ENCODE data around the gene DLG2. TPM values are rescaled to one million over a fixed set of nuclear protein-coding genes. Genes with fewer than 3 reads are reported as not detected.

The DLG2 gene
- total RNA-seq, 1 donor from 2014 or later: 0.43 TPM

GRCh38 chr11:84243629-84244263 is 1383.4 kb downstream of the DLG2 start:
- H3K9me3 ChIP-seq: no peaks in the 10 kb centered on the region
- no peak for DNase-seq (ENCODE audit: low spot score in 2 of 2)
- H3K27me3 ChIP-seq: no peaks in the 10 kb centered on the region
- H3K36me3 ChIP-seq: no peaks in the 10 kb centered on the region
- H3K4me1 ChIP-seq: no peaks in the 10 kb centered on the region
- TF ChIP-seq CTCF (IDR thresholded peaks at IDR 0.05): no peak
- H3K27ac ChIP-seq: no peak overlapping the region
- intact Hi-C loops (cut with DNase I): no loop called here
- H3K4me3 ChIP-seq: no peak overlapping the region

- no peak overlapping the region for H3K27ac ChIP-seq
- H3K4me3 ChIP-seq: no peak overlapping the region
- H3K36me3 ChIP-seq: no peaks in the 10 kb centered on the region
- no peaks in the 10 kb centered on the region for H3K4me1 ChIP-seq
- no peak for TF ChIP-seq CTCF (IDR thresholded peaks at IDR 0.05)
- intact Hi-C loops (cut with DNase I): no loop called here
- no peaks in the 10 kb centered on the region for H3K27me3 ChIP-seq
- no peak for DNase-seq (ENCODE audit: low spot score in 2 of 2)
- H3K9me3 ChIP-seq: no peaks in the 10 kb centered on the region
These were observed 1385.6 kb downstream of the DLG2 start for GRCh38 chr11:84241343-84242131.

DNA sequence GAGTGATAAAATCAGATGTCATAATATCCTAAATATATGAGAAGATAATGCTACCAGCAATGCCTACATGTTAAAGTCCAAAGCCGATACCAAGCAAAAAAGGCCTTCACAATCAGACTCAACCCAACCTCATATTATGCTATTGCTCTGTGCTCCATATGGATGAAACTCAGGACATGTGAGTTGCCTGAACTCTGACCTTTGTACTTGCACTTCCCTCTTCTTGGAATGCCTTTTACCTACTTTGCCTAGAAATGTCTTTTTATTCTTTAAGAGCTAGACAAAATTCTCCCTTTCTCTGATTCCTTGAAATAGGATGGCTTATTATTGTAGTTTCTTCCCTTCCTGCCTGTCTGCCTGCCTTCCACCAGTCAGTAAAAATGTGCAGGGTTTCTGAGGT is 1386.3 kb downstream of the DLG2 start:
- Histone ChIP-seq H3K9me3 (no peaks in the 10 kb centered on the region), H3K27ac (no peak overlapping the region), H3K4me3 (no peak overlapping the region), H3K36me3 (no peaks in the 10 kb centered on the region), H3K4me1 (no peaks in the 10 kb centered on the region), H3K27me3 (no peaks in the 10 kb centered on the region)
- intact Hi-C loops (cut with DNase I): no loop called here
- no peak for DNase-seq (ENCODE audit: low spot score in 2 of 2)
- no peak for TF ChIP-seq CTCF (IDR thresholded peaks at IDR 0.05)

DNA sequence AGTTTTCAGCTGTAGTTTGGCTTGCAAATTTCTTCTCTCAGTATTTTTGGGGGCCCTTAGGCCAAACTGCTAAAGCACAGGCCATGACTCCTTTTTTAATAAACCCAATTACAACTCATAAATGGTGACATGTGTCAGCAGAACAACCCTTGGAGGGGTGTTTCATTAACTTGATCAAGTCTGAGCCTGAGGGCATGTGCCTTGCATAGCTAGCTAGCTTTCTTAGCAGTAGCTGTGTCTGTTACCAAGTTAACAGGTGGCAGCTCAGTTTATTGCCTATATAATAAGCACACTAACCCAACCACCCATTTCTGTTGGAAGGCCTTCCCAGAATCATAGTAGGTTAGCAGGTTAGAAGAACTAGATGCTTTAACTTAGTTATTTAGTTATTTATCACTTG is 1390.7 kb downstream of the DLG2 start:
- H3K27ac ChIP-seq: no peak overlapping the region

GRCh38 chr11:84234462-84235202 is 1392.5 kb downstream of the DLG2 start:
- intact Hi-C loops (cut with DNase I): no loop called here
- Histone ChIP-seq H3K4me1 (no peaks in the 10 kb centered on the region), H3K27me3 (no peaks in the 10 kb centered on the region), H3K36me3 (no peaks in the 10 kb centered on the region), H3K9me3 (no peaks in the 10 kb centered on the region), H3K27ac (no peak overlapping the region), H3K4me3 (no peak overlapping the region)
- no peak for DNase-seq (ENCODE audit: low spot score in 2 of 2)
- TF ChIP-seq CTCF (IDR thresholded peaks at IDR 0.05): no peak

More for the DNA sequence above, 1390.7 kb downstream of the DLG2 start:
- no peak for TF ChIP-seq CTCF (IDR thresholded peaks at IDR 0.05)
- intact Hi-C loops (cut with DNase I): no loop called here
- Histone ChIP-seq H3K27me3 (no peaks in the 10 kb centered on the region), H3K36me3 (no peaks in the 10 kb centered on the region), H3K4me3 (no peak overlapping the region), H3K4me1 (no peaks in the 10 kb centered on the region), H3K9me3 (no peaks in the 10 kb centered on the region)
- DNase-seq (ENCODE audit: low spot score in 2 of 2): no peak
